SK-N-MC (cell line): ENCODE measurements around the gene TGM6.

Source experiments
- EZH2 ChIP-seq: fragments of 200-600 bp; sonication (generic); IDR thresholded peaks from one replicate; pipeline ENCODE4 v1.6.1; 2017; ENCODE audit warnings: antibody characterized with exemption
- FOXP2 ChIP-seq: optimal IDR thresholded peaks from 2 replicates; pipeline ENCODE3; 2011; ENCODE audit warnings: mild to moderate bottlenecking, moderate library complexity; ENCODE audit not compliant: insufficient read depth; ENCODE audit errors: extremely low read length, control extremely low read depth
- POLR2AphosphoS5 ChIP-seq: IDR thresholded peaks from 2 replicates; pipeline ENCODE4 v1.6.1; 2012; ENCODE audit warnings: mild to moderate bottlenecking, low read depth, low read length, borderline replicate concordance

GRCh38 chr20:2338411-2339066 is 42.2 kb upstream of the TGM6 start:
- TF ChIP-seq EZH2: no peak
- no peak for TF ChIP-seq POLR2AphosphoS5
- no peak for TF ChIP-seq FOXP2
